HepG2 (cell line): ENCODE measurements around the gene IRF2. TPM values are rescaled to one million over a fixed set of nuclear protein-coding genes. Genes with fewer than 3 reads are reported as not detected.

Experiments
- ATF7 ChIP-seq, 2 experiments: fragments of 450-650 bp in 1 of 2; sonication (generic) in 1 of 2; formaldehyde crosslinking in 1 of 2; IDR thresholded peaks; 2 replicates each; pipeline versions ENCODE4 v1.4.0 to v1.6.1; 2016 to 2020; ENCODE audit warnings: antibody characterized with exemption in 1 of 2, mild to moderate bottlenecking in 1 of 2, missing genetic modification reagents in 1 of 2
- CREB1 ChIP-seq, 2 experiments: fragments of 450-650 bp in 1 of 2; IDR thresholded peaks; 2 replicates each; pipeline ENCODE4 v1.6.1; 2016 to 2017; ENCODE audit warnings: control low read depth in 1 of 2, mild to moderate bottlenecking in 1 of 2, missing compliant biosample characterization in 1 of 2, missing genetic modification characterization in 1 of 2
- GTF3A ChIP-seq: sonication (generic); formaldehyde crosslinking; conservative IDR thresholded peaks from 2 replicates; pipeline ENCODE4 v1.4.0; 2020; ENCODE audit warnings: mild to moderate bottlenecking, missing genetic modification reagents
- HDAC2 ChIP-seq: sonication (generic); formaldehyde crosslinking; IDR thresholded peaks from 2 replicates; pipeline ENCODE4 v1.4.0; 2020; ENCODE audit warnings: missing genetic modification reagents
- MATR3 ChIP-seq: sonication (generic); formaldehyde crosslinking; IDR thresholded peaks from 2 replicates; pipeline ENCODE4 v1.4.0; 2020; ENCODE audit warnings: missing genetic modification reagents
- MIER2 ChIP-seq: IDR thresholded peaks from 2 replicates; pipeline ENCODE4 v1.6.1; 2016; ENCODE audit warnings: missing biosample characterization, missing genetic modification reagents
- NCOA2 ChIP-seq: sonication (generic); formaldehyde crosslinking; IDR thresholded peaks from 2 replicates; pipeline ENCODE4 v1.8.0; 2022; ENCODE audit warnings: inconsistent platforms
- NFE2 ChIP-seq: sonication (generic); formaldehyde crosslinking; IDR thresholded peaks from 2 replicates; pipeline ENCODE4 v1.4.0; 2020; ENCODE audit warnings: missing genetic modification reagents
- POLR2A ChIP-seq, 2 experiments: IDR thresholded peaks; 2 replicates each; pipeline ENCODE4 v1.6.1; 2011; ENCODE audit warnings: low read depth in 2 of 2, low read length in 2 of 2, mild to moderate bottlenecking in 1 of 2, moderate library complexity in 1 of 2; ENCODE audit not compliant: insufficient read depth in 1 of 2
- TP53 ChIP-seq: sonication (generic); formaldehyde crosslinking; conservative IDR thresholded peaks from 2 replicates; pipeline ENCODE4 v1.4.0; 2020; ENCODE audit warnings: missing genetic modification reagents
- ZBTB21 ChIP-seq: sonication (generic); formaldehyde crosslinking; IDR thresholded peaks from 2 replicates; pipeline ENCODE4 v1.4.0; 2020; ENCODE audit warnings: missing genetic modification reagents
- ZFP82 ChIP-seq: sonication (generic); formaldehyde crosslinking; IDR thresholded peaks from 2 replicates; pipeline ENCODE4 v1.5.1; 2020; ENCODE audit warnings: mild to moderate bottlenecking, missing genetic modification reagents, borderline replicate concordance
- ZMYM4 ChIP-seq: sonication (generic); formaldehyde crosslinking; IDR thresholded peaks from 2 replicates; pipeline ENCODE4 v1.8.1; 2023; ENCODE audit warnings: mild to moderate bottlenecking, missing genetic modification reagents
- ZNF101 ChIP-seq: sonication (generic); formaldehyde crosslinking; IDR thresholded peaks from 2 replicates; pipeline ENCODE4 v1.4.0; 2020; ENCODE audit warnings: mild to moderate bottlenecking, low read depth, missing genetic modification reagents, borderline replicate concordance
- ZNF282 ChIP-seq: fragments of 450-650 bp; IDR thresholded peaks from 2 replicates; pipeline ENCODE4 v1.6.1; 2018; ENCODE audit not compliant: partially characterized antibody
- ZNF317 ChIP-seq: sonication (generic); formaldehyde crosslinking; IDR thresholded peaks from 2 replicates; pipeline ENCODE4 v1.5.0; 2020; ENCODE audit warnings: mild to moderate bottlenecking, missing genetic modification reagents
- ZNF496 ChIP-seq: sonication (generic); formaldehyde crosslinking; IDR thresholded peaks from 2 replicates; pipeline ENCODE4 v1.8.1; 2023; ENCODE audit warnings: mild to moderate bottlenecking, moderate library complexity, missing genetic modification reagents; ENCODE audit not compliant: insufficient replicate concordance
- ZNF557 ChIP-seq: sonication (generic); formaldehyde crosslinking; IDR thresholded peaks from 2 replicates; pipeline ENCODE4 v1.4.0; 2020; ENCODE audit warnings: missing genetic modification reagents
- ZNF737 ChIP-seq: sonication (generic); formaldehyde crosslinking; IDR thresholded peaks from 2 replicates; pipeline ENCODE4 v1.5.0; 2020; ENCODE audit warnings: missing genetic modification reagents, mild to moderate bottlenecking, borderline replicate concordance
- ZNF75D ChIP-seq: sonication (generic); formaldehyde crosslinking; IDR thresholded peaks from 2 replicates; pipeline ENCODE4 v1.8.1; 2023; ENCODE audit warnings: missing genetic modification reagents, mild to moderate bottlenecking, borderline replicate concordance
- ZNF790 ChIP-seq: sonication (generic); formaldehyde crosslinking; IDR thresholded peaks from 2 replicates; pipeline ENCODE4 v1.8.0; 2022; ENCODE audit warnings: missing genetic modification reagents, mild to moderate bottlenecking, borderline replicate concordance
- ZSCAN12 ChIP-seq: sonication (generic); formaldehyde crosslinking; IDR thresholded peaks from 2 replicates; pipeline ENCODE4 v1.9.0; 2021; ENCODE audit warnings: mild to moderate bottlenecking, missing genetic modification reagents
- polyA plus RNA-seq, 8 experiments: library from polyadenylated mRNA; depleted of rRNA in 3 of 8; stranded (reverse) in 7 of 8; unstranded in 1 of 8; fragments of >200 nt; fragmentation: Illumina TruSeq in 4 of 8; extraction: Trizol in 4 of 8; gene quantifications; 2 replicates each; pipeline versions ENCODE4 v1.2.1 to v1.2.3, GENCODE V29; 2011 to 2016; ENCODE audit warnings: low read depth in 4 of 8, missing spikeins in 1 of 8, mixed read lengths in 1 of 8; ENCODE audit not compliant: insufficient read depth in 1 of 8
- total RNA-seq, 5 experiments: library from RNA; depleted of rRNA; stranded (reverse); fragments of >200 nt; fragmentation: Illumina TruSeq; extraction: Trizol; gene quantifications; 2 replicates each; pipeline ENCODE4 v1.2.3, GENCODE V29; 2016; ENCODE audit warnings: low read depth in 1 of 5
- TF ChIP-seq, protein P1 (sequence below): sonication (generic); formaldehyde crosslinking; IDR thresholded peaks from 2 replicates; pipeline ENCODE4 v1.4.0; 2020; ENCODE audit warnings: missing genetic modification reagents
- TF ChIP-seq, protein P2 (sequence below): sonication (generic); formaldehyde crosslinking; IDR thresholded peaks from 2 replicates; pipeline ENCODE4 v1.5.1; 2020; ENCODE audit warnings: mild to moderate bottlenecking, missing genetic modification reagents
- TF ChIP-seq, protein P3 (sequence below): sonication (generic); formaldehyde crosslinking; IDR thresholded peaks from 2 replicates; pipeline ENCODE4 v1.5.0; 2020; ENCODE audit warnings: mild to moderate bottlenecking, missing genetic modification reagents, moderate library complexity

Gene IRF2
- total and polyA plus RNA-seq, 2 of the 13 experiments (the other 11 are each of a cell fraction or from before 2014, with no cell fraction given) = 15.5 to 28.8 TPM

DNA sequence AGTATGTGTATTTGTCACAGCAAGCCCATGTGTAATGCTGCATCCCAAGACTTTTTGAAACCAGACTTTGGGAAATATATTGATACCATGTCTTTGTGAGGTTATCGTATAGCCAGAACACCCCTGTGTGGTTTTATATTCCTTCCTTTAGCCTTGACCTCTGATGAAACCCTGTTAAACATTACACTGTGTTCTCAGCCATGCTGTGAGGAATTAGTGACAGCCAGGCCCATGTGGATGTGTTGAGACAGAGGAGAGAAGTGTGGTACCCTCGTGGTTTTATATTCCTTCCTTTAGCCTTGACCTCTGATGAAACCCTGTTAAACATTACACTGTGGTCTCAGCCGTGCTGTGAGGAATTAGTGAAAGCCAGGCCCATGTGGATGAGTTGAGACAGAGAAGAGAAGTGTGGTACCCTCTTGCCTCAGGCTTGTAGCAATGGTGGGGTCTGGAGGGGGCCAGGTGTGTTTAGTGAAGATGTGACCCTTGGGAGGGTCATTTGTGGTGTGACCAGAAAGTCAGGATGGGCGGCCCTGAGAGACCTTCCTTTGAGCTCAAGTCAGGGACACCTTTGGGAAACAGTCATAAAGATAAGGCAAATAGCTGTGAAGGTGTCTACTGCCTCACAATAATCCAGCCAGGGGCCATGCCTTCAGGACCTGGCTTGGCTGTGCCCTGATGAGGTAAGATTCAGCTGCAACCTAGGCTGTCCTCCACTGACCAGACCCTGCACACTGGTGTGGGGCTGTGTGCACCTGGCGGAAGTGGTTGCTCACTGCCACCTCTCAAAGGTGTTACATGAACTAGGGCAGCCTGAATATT lies 110.0 kb downstream of the IRF2 start (continued):
- TF ChIP-seq POLR2A (IDR thresholded peaks at IDR 0.05; ENCODE audit: insufficient read depth in 1 of 2, low read depth in 2 of 2, low read length in 2 of 2) (peak in 1 of 2 experiments; percentile 56; a peak in 2 of 4 replicates), ZNF75D (CRISPR knock-in tag) (no peak), ZNF317 (CRISPR knock-in tag) (peak; percentile 87), NFE2 (no peak), CREB1 (IDR thresholded peaks at IDR 0.05) (0 out of 2 replicates have a peak, but pooled peaks have one; percentile 11), CREB1 (CRISPR knock-in tag; IDR thresholded peaks at IDR 0.05) (peak; percentile 61), ZBTB21 (CRISPR knock-in tag) (no peak), ATF7 (IDR thresholded peaks at IDR 0.05) (0 out of 2 replicates have a peak, but pooled peaks have one; percentile 5), ATF7 (CRISPR knock-in tag; IDR thresholded peaks at IDR 0.05) (peak; percentile 64; the same call in 1 of the 2 replicates), TP53 (CRISPR knock-in tag) (no peak), ZFP82 (CRISPR knock-in tag) (no peak), ZNF790 (no peak), GTF3A (no peak), ZSCAN12 (CRISPR knock-in tag) (no peak), ZNF101 (CRISPR knock-in tag) (no peak), MIER2 (no peak; the same call in 1 of the 2 replicates), ZNF496 (CRISPR knock-in tag) (no peak), ZNF557 (CRISPR knock-in tag) (no peak), NCOA2 (CRISPR knock-in tag) (peak; percentile 97), ZNF282 (no peak), ZMYM4 (CRISPR knock-in tag) (peak; percentile 96), HDAC2 (CRISPR knock-in tag) (peak; percentile 87), MATR3 (CRISPR knock-in tag) (no peak), ZNF737 (no peak)
- TF ChIP-seq, protein P1, sequence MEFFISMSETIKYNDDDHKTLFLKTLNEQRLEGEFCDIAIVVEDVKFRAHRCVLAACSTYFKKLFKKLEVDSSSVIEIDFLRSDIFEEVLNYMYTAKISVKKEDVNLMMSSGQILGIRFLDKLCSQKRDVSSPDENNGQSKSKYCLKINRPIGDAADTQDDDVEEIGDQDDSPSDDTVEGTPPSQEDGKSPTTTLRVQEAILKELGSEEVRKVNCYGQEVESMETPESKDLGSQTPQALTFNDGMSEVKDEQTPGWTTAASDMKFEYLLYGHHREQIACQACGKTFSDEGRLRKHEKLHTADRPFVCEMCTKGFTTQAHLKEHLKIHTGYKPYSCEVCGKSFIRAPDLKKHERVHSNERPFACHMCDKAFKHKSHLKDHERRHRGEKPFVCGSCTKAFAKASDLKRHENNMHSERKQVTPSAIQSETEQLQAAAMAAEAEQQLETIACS (CRISPR knock-in tag) = no peak
- TF ChIP-seq, protein P2, sequence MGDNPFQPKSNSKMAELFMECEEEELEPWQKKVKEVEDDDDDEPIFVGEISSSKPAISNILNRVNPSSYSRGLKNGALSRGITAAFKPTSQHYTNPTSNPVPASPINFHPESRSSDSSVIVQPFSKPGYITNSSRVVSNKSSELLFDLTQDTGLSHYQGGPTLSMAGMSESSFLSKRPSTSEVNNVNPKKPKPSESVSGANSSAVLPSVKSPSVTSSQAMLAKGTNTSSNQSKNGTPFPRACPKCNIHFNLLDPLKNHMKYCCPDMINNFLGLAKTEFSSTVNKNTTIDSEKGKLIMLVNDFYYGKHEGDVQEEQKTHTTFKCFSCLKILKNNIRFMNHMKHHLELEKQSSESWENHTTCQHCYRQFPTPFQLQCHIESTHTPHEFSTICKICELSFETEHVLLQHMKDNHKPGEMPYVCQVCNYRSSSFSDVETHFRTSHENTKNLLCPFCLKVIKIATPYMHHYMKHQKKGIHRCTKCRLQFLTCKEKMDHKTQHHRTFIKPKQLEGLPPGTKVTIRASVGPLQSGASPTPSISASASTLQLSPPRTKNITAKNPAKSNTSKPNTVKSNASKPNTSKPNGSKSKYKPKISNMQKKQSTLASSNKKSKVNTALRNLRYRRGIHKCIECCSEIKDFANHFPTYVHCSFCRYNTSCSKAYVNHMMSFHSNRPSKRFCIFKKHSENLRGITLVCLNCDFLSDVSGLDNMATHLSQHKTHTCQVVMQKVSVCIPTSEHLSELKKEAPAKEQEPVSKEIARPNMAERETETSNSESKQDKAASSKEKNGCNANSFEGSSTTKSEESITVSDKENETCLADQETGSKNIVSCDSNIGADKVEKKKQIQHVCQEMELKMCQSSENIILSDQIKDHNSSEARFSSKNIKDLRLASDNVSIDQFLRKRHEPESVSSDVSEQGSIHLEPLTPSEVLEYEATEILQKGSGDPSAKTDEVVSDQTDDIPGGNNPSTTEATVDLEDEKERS (CRISPR knock-in tag) = peak; percentile 95
- TF ChIP-seq, protein P3, sequence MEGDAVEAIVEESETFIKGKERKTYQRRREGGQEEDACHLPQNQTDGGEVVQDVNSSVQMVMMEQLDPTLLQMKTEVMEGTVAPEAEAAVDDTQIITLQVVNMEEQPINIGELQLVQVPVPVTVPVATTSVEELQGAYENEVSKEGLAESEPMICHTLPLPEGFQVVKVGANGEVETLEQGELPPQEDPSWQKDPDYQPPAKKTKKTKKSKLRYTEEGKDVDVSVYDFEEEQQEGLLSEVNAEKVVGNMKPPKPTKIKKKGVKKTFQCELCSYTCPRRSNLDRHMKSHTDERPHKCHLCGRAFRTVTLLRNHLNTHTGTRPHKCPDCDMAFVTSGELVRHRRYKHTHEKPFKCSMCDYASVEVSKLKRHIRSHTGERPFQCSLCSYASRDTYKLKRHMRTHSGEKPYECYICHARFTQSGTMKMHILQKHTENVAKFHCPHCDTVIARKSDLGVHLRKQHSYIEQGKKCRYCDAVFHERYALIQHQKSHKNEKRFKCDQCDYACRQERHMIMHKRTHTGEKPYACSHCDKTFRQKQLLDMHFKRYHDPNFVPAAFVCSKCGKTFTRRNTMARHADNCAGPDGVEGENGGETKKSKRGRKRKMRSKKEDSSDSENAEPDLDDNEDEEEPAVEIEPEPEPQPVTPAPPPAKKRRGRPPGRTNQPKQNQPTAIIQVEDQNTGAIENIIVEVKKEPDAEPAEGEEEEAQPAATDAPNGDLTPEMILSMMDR (CRISPR knock-in tag) = 0 out of 2 replicates have a peak, but pooled peaks have one; percentile 2
